Neural crest cell (in vitro differentiated cells): Measurements from ENCODE around the gene ZDHHC14. TPM values are rescaled to one million over a fixed set of nuclear protein-coding genes. Genes with fewer than 3 reads are reported as not detected.

Source experiments
- DNase-seq: peaks from one replicate; pipeline ENCODE4 v3.0.0; 2021; ENCODE audit warnings: low read depth, mixed read lengths, low spot score
- H3K27ac Mint-ChIP-seq: one replicate; pipeline ENCODE4 v1.8.0; 2021; ENCODE audit warnings: mild to moderate bottlenecking, mixed read lengths; ENCODE audit not compliant: unreplicated experiment
- H3K27me3 Mint-ChIP-seq: 2 replicates; pipeline ENCODE4 v1.8.0; 2021; ENCODE audit warnings: low read depth, mild to moderate bottlenecking, mixed read lengths
- H3K36me3 Mint-ChIP-seq: 2 replicates; pipeline ENCODE4 v1.8.0; 2021; ENCODE audit warnings: low read depth, mild to moderate bottlenecking, mixed read lengths
- H3K4me1 Mint-ChIP-seq: 2 replicates; pipeline ENCODE4 v1.8.0; 2021; ENCODE audit warnings: mixed read lengths
- H3K4me3 Mint-ChIP-seq: one replicate; pipeline ENCODE4 v1.8.0; 2021; ENCODE audit warnings: mild to moderate bottlenecking, mixed read lengths
- H3K9me3 Mint-ChIP-seq: 2 replicates; pipeline ENCODE4 v1.8.0; 2021; ENCODE audit warnings: mixed read lengths
- CTCF ChIP-seq: fragments of 200-600 bp; sonication (generic); conservative IDR thresholded peaks from 2 replicates; pipeline ENCODE4 v1.5.0; 2021; ENCODE audit warnings: antibody characterized with exemption, mild to moderate bottlenecking
- total RNA-seq: library from RNA; stranded (reverse); gene quantifications from 2 replicates; pipeline ENCODE4 v1.2.1, GENCODE V29; 2021

Gene ZDHHC14
- total RNA-seq, 1 donor from 2014 or later: 5.3 TPM

GRCh38 chr6:157592541-157592940, 211.6 kb downstream of the ZDHHC14 start:
- Mint-ChIP-seq H3K4me3 (no peak overlapping the region), H3K4me1 (no peaks in the 10 kb centered on the region), H3K27me3 (no peaks in the 10 kb centered on the region), H3K27ac (no peak overlapping the region), H3K36me3 (peaks cover 10% of the 10 kb centered on the region), H3K9me3 (peaks cover 13% of the 10 kb centered on the region)
- TF ChIP-seq CTCF: no peak
- no peak for DNase-seq

GRCh38 chr6:157592980-157593379, 212.0 kb downstream of the ZDHHC14 start:
- no peak for TF ChIP-seq CTCF
- Mint-ChIP-seq H3K27ac (no peak overlapping the region), H3K9me3 (peaks cover 13% of the 10 kb centered on the region), H3K36me3 (peaks cover 10% of the 10 kb centered on the region), H3K27me3 (no peaks in the 10 kb centered on the region), H3K4me3 (no peak overlapping the region), H3K4me1 (no peaks in the 10 kb centered on the region)
- no peak for DNase-seq

- DNase-seq: no peak
- no peaks in the 10 kb centered on the region for H3K27me3 Mint-ChIP-seq
- H3K4me3 Mint-ChIP-seq: no peak overlapping the region
- H3K9me3 Mint-ChIP-seq: peaks cover 13% of the 10 kb centered on the region
- H3K27ac Mint-ChIP-seq: peak overlapping the region; percentile 73
- no peak for TF ChIP-seq CTCF
- no peaks in the 10 kb centered on the region for H3K4me1 Mint-ChIP-seq
- peaks cover 10% of the 10 kb centered on the region for H3K36me3 Mint-ChIP-seq
These were observed 212.6 kb downstream of the ZDHHC14 start for GRCh38 chr6:157593596-157593995.

- Mint-ChIP-seq H3K4me3 (no peak overlapping the region), H3K27ac (no peak overlapping the region), H3K27me3 (no peaks in the 10 kb centered on the region), H3K9me3 (peaks cover 13% of the 10 kb centered on the region), H3K36me3 (peaks cover 10% of the 10 kb centered on the region), H3K4me1 (no peaks in the 10 kb centered on the region)
- no peak for TF ChIP-seq CTCF
- no peak for DNase-seq
These were observed 213.3 kb downstream of the ZDHHC14 start for GRCh38 chr6:157594292-157594691.

GRCh38 chr6:157595768-157596167, 214.8 kb downstream of the ZDHHC14 start:
- H3K27me3 Mint-ChIP-seq: no peaks in the 10 kb centered on the region
- no peak overlapping the region for H3K4me3 Mint-ChIP-seq
- H3K27ac Mint-ChIP-seq: no peak overlapping the region
- no peak for TF ChIP-seq CTCF
- no peaks in the 10 kb centered on the region for H3K4me1 Mint-ChIP-seq
- H3K36me3 Mint-ChIP-seq: peaks cover 4% of the 10 kb centered on the region
- peaks cover 8% of the 10 kb centered on the region for H3K9me3 Mint-ChIP-seq
- DNase-seq: no peak

GRCh38 chr6:157596461-157596860, 215.5 kb downstream of the ZDHHC14 start:
- H3K4me1 Mint-ChIP-seq: no peaks in the 10 kb centered on the region
- no peak overlapping the region for H3K27ac Mint-ChIP-seq
- no peaks in the 10 kb centered on the region for H3K27me3 Mint-ChIP-seq
- no peak for TF ChIP-seq CTCF
- H3K4me3 Mint-ChIP-seq: no peak overlapping the region
- no peak for DNase-seq
- H3K9me3 Mint-ChIP-seq: peaks cover 2% of the 10 kb centered on the region
- peaks cover 2% of the 10 kb centered on the region for H3K36me3 Mint-ChIP-seq
